DND-41 (cell line): ENCODE data around the gene EYS.

ENCODE experiments used
- ATAC-seq: fragments of 200-7000 bp; cut with Tn5 transposase; 3 replicates; pipeline ENCODE4 v1.9.1; 2021; ENCODE audit warnings: low read depth; ENCODE audit not compliant: insufficient read depth
- DNase-seq: peaks from one replicate; pipeline ENCODE4 v3.0.0-alpha.2; 2020
- H2AFZ ChIP-seq: 2 replicates; pipeline ENCODE4 v1.6.0; 2012; ENCODE audit warnings: low read depth, low read length
- H3K27ac ChIP-seq: 2 replicates; pipeline ENCODE4 v1.5.1; 2012; ENCODE audit warnings: low read length, inconsistent platforms
- H3K27me3 ChIP-seq: fragments of 200-600 bp; sonication (generic); 2 replicates; pipeline ENCODE4 v1.6.0; 2012; ENCODE audit warnings: low read length, mild to moderate bottlenecking, inconsistent platforms; ENCODE audit not compliant: insufficient read depth, poor library complexity
- H3K36me3 ChIP-seq: 2 replicates; pipeline ENCODE4 v1.5.1; 2012; ENCODE audit warnings: low read length, inconsistent platforms; ENCODE audit not compliant: insufficient read depth
- H3K4me1 ChIP-seq: 2 replicates; pipeline ENCODE4 v1.5.1; 2012; ENCODE audit warnings: mild to moderate bottlenecking, low read length; ENCODE audit not compliant: insufficient read depth
- H3K4me2 ChIP-seq: 2 replicates; pipeline ENCODE4 v1.6.0; 2012; ENCODE audit warnings: mild to moderate bottlenecking, moderate library complexity, low read length, inconsistent platforms; ENCODE audit not compliant: insufficient read depth
- H3K4me3 ChIP-seq, 2 experiments: fragments of 200-600 bp in 1 of 2; shearing (Covaris generic) in 1 of 2; 2 replicates each; pipeline ENCODE4 v1.5.1; 2012 to 2016; ENCODE audit warnings: inconsistent platforms in 2 of 2, low read length in 2 of 2, mild to moderate bottlenecking in 2 of 2, low read depth in 1 of 2, moderate library complexity in 1 of 2
- H3K79me2 ChIP-seq: 2 replicates; pipeline ENCODE4 v1.6.0; 2012; ENCODE audit warnings: low read length, inconsistent platforms; ENCODE audit not compliant: insufficient read depth
- H3K9ac ChIP-seq: 2 replicates; pipeline ENCODE4 v1.6.0; 2012; ENCODE audit warnings: low read depth, mild to moderate bottlenecking, inconsistent platforms, low read length, moderate library complexity
- H3K9me3 ChIP-seq: 2 replicates; pipeline ENCODE4 v1.5.1; 2012; ENCODE audit warnings: low read length, moderate library complexity, mild to moderate bottlenecking, inconsistent platforms; ENCODE audit not compliant: insufficient read depth, severe bottlenecking
- H4K20me1 ChIP-seq: 2 replicates; pipeline ENCODE4 v1.6.0; 2012; ENCODE audit warnings: low read length; ENCODE audit not compliant: insufficient read depth
- CTCF ChIP-seq: IDR thresholded peaks from 2 replicates; pipeline ENCODE4 v1.5.1; 2012; ENCODE audit warnings: borderline replicate concordance, low read length, moderate library complexity, mild to moderate bottlenecking; ENCODE audit not compliant: poor library complexity, severe bottlenecking; ENCODE audit errors: extremely low read depth
- EZH2 ChIP-seq: IDR thresholded peaks from 3 replicates; pipeline ENCODE4 v1.6.1; 2012; ENCODE audit warnings: borderline replicate concordance, low read depth, mild to moderate bottlenecking, moderate library complexity, low read length, inconsistent platforms; ENCODE audit not compliant: severe bottlenecking

Gene EYS

GRCh38 chr6:63793465-63794137 is 1913.4 kb downstream of the EYS start:
- H3K4me3 ChIP-seq = no peak overlapping the region
- no peaks in the 10 kb centered on the region for H3K36me3 ChIP-seq
- no peak overlapping the region for H3K27ac ChIP-seq
- no peak overlapping the region for H3K4me2 ChIP-seq
- no peak overlapping the region for H2AFZ ChIP-seq
- no peaks in the 10 kb centered on the region for H3K79me2 ChIP-seq
- H3K9ac ChIP-seq = no peak overlapping the region
- ATAC-seq (no peak), DNase-seq (no peak)
- no peaks in the 10 kb centered on the region for H3K27me3 ChIP-seq
- H3K4me1 ChIP-seq = no peaks in the 10 kb centered on the region
- TF ChIP-seq CTCF (no peak), EZH2 (no peak)
- no peaks in the 10 kb centered on the region for H3K9me3 ChIP-seq
- no peaks in the 10 kb centered on the region for H4K20me1 ChIP-seq

GRCh38 chr6:63792736-63793464 is 1914.1 kb downstream of the EYS start:
- Histone ChIP-seq H3K79me2 (no peaks in the 10 kb centered on the region), H3K27me3 (no peaks in the 10 kb centered on the region), H3K9me3 (no peaks in the 10 kb centered on the region), H3K4me1 (no peaks in the 10 kb centered on the region), H4K20me1 (no peaks in the 10 kb centered on the region), H2AFZ (no peak overlapping the region), H3K4me3 (no peak overlapping the region), H3K4me2 (no peak overlapping the region), H3K27ac (no peak overlapping the region), H3K9ac (no peak overlapping the region), H3K36me3 (no peaks in the 10 kb centered on the region)
- ATAC-seq (no peak), DNase-seq (no peak)
- TF ChIP-seq EZH2 (no peak), CTCF (no peak)

- H2AFZ ChIP-seq = no peak overlapping the region
- H3K27me3 ChIP-seq = no peaks in the 10 kb centered on the region
- DNase-seq (no peak), ATAC-seq (no peak)
- no peak overlapping the region for H3K27ac ChIP-seq
- no peak overlapping the region for H3K4me3 ChIP-seq
- TF ChIP-seq CTCF = no peak
- TF ChIP-seq EZH2 = no peak
- H3K9ac ChIP-seq = no peak overlapping the region
- H3K9me3 ChIP-seq = no peaks in the 10 kb centered on the region
- no peak overlapping the region for H3K4me2 ChIP-seq
- H3K79me2 ChIP-seq = no peaks in the 10 kb centered on the region
- H3K36me3 ChIP-seq = no peaks in the 10 kb centered on the region
- H3K4me1 ChIP-seq = no peaks in the 10 kb centered on the region
- H4K20me1 ChIP-seq = no peaks in the 10 kb centered on the region
Observed at GRCh38 chr6:63790334-63790733, 1916.7 kb downstream of the EYS start.
